Bone marrow (tissue), 2 donors: Measurements from ENCODE around the gene HMGCS2.

Experiments used
- DNase-seq, 2 donors: peaks; one replicate each; lab custom pipeline; 2025; lab: John Stamatoyannopoulos, UW

Gene HMGCS2

GRCh38 chr1:119762953-119763352, 5.8 kb downstream of the HMGCS2 start:
- DNase-seq = no peak

- no peak for DNase-seq
Observed at GRCh38 chr1:119762409-119762808, 6.3 kb downstream of the HMGCS2 start.

- DNase-seq = no peak
Observed at GRCh38 chr1:119758584-119758983, 10.1 kb downstream of the HMGCS2 start.

- DNase-seq = no peak
Observed at GRCh38 chr1:119752592-119752991, 16.1 kb downstream of the HMGCS2 start.

- DNase-seq = no peak
Observed at GRCh38 chr1:119748040-119748439, 20.7 kb downstream of the HMGCS2 start.

- no peak for DNase-seq
Observed at GRCh38 chr1:119747451-119747850, 21.3 kb downstream of the HMGCS2 start.

GRCh38 chr1:119745034-119745433, 23.7 kb downstream of the HMGCS2 start:
- DNase-seq = no peak

GRCh38 chr1:119744598-119744942, 24.1 kb downstream of the HMGCS2 start:
- no peak for DNase-seq

GRCh38 chr1:119743776-119744597, 24.7 kb downstream of the HMGCS2 start:
- peak; percentile 16 to 19 for DNase-seq

GRCh38 chr1:119743308-119743707, 25.4 kb downstream of the HMGCS2 start:
- DNase-seq = no peak

- DNase-seq = no peak
Observed at GRCh38 chr1:119742677-119743076, 26.0 kb downstream of the HMGCS2 start.

GRCh38 chr1:119742202-119742601, 26.5 kb downstream of the HMGCS2 start:
- DNase-seq = no peak

- no peak for DNase-seq
Observed at GRCh38 chr1:119740896-119741780, 27.6 kb downstream of the HMGCS2 start.

GRCh38 chr1:119740261-119740660, 28.4 kb downstream of the HMGCS2 start:
- DNase-seq = no peak

GRCh38 chr1:119739150-119739549, 29.6 kb downstream of the HMGCS2 start:
- DNase-seq = no peak

- no peak for DNase-seq
Observed at GRCh38 chr1:119738100-119738720, 30.5 kb downstream of the HMGCS2 start.

GRCh38 chr1:119737040-119737682, 31.5 kb downstream of the HMGCS2 start:
- DNase-seq = no peak

GRCh38 chr1:119736649-119737039, 32.1 kb downstream of the HMGCS2 start:
- no peak for DNase-seq

- DNase-seq = no peak
Observed at GRCh38 chr1:119735217-119735616, 33.5 kb downstream of the HMGCS2 start.

GRCh38 chr1:119733754-119734153, 35.0 kb downstream of the HMGCS2 start:
- no peak for DNase-seq

GRCh38 chr1:119732465-119733168, 36.1 kb downstream of the HMGCS2 start:
- DNase-seq = no peak
